Ureter (tissue), 1 donor: ENCODE results near the gene CD151. TPM values are rescaled to one million over a fixed set of nuclear protein-coding genes. Genes with fewer than 3 reads are reported as not detected.
A peak's percentile ranks its signal among the peaks of the same experiment; 100 is the strongest.

Experiments
- DNase-seq: peaks from one replicate; pipeline ENCODE4 v3.0.0-alpha.2; 2020; ENCODE audit warnings: low spot score
- total RNA-seq: library from RNA; stranded (reverse); gene quantifications from one replicate; pipeline ENCODE4 v1.2.4, GENCODE V29; 2023
- donor health status: DM: yes; HTN: yes; CAD: no.

Gene CD151
- total RNA-seq, 1 donor from 2014 or later = 241 TPM

DNA sequence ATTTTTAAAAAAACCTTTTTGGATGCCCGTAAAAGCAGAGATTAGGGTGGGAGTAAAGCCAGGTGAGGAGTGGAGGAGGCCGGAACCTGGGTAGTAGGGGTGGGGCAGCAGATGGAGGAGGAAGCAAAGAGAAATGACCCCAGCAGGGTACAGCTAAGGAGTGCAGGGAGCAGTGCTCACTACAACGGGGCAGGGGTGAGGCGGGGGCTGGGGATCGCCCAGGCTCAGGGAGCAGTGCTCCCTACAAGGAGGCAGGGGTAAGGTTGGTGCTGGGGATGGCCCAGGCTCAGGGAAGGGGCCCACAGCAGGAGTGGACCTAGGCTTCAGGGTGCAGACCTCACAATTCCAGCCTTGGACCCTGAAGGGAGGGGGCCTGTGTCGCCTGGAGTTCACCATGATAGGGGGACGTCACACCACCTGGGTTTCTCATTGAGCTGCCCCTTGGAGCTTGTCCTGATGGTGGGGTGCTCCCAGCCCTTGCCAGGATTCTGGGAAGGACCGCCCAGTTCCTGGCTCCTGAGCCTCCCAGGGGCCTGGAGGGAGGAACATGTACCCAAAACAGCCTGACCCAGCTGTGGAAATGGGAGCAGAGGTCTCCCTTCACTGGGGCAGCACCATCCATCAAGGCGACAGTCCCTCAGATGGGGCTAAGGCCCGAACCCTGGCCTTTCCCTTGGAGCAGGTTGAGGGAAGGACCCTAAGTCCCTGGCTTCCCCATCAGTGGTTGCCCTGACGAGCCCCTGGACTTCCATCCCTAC, 16.9 kb upstream of the CD151 start:
- DNase-seq = no peak

DNA sequence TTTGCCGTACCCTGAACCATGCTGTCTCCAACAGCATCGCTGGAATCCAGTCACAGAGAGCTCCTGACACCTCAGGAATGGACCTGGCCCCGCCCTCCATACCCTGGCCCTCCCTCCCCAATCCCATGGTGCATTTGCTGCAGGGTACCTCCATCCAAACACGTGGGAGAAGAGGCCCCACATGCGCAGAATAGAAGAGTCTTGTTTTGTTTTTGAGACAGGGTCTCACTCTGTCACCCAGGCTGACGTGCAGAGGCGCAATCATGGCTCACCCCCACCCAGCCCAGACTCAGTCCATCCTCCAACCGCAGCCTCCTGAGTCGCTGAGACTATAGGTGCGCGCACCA, 16.3 kb upstream of the CD151 start:
- DNase-seq = no peak

DNA sequence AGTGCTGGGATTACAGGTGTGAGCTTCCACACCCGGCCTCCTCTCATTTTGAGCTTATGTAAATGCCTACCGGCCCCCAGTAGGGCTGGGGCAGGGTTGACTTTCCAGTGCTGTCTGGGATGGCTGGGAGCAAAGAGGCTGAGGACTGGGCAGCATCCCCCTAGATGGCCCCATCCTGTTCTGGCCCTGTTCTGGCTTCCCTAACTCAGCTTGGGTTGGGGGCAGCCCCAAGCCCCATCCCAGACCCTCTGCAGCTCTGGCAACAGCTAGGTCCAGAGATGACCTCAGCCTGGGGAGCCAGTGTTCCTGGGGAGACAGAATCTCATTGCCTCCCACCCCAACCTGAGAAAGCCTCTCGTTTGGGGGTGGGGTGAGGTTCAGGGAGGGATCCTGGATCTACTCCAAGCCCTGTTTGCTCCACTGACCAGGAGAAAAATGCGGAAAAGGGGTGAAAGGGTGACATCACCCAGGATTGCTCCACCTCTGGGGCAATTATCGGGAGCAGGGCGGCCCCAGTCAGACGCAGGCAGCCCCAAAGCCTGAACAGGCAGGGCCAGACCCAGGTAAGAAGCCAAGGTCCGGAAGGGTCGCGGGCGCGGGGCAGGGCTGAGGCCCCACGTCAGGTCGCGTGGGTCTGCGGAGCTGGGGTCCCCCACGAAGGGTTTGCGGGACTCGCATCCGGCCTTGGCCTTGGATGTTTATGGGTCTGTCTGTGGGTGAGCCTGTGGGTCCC, 14.2 kb upstream of the CD151 start, which contains the start of gene PNPLA2:
TSS of gene PNPLA2 (plus strand) at position 519 of the 733 bp plus-strand sequence. CDS start 805 bp downstream, outside the sequence.
- peak; percentile 84 for DNase-seq

DNA sequence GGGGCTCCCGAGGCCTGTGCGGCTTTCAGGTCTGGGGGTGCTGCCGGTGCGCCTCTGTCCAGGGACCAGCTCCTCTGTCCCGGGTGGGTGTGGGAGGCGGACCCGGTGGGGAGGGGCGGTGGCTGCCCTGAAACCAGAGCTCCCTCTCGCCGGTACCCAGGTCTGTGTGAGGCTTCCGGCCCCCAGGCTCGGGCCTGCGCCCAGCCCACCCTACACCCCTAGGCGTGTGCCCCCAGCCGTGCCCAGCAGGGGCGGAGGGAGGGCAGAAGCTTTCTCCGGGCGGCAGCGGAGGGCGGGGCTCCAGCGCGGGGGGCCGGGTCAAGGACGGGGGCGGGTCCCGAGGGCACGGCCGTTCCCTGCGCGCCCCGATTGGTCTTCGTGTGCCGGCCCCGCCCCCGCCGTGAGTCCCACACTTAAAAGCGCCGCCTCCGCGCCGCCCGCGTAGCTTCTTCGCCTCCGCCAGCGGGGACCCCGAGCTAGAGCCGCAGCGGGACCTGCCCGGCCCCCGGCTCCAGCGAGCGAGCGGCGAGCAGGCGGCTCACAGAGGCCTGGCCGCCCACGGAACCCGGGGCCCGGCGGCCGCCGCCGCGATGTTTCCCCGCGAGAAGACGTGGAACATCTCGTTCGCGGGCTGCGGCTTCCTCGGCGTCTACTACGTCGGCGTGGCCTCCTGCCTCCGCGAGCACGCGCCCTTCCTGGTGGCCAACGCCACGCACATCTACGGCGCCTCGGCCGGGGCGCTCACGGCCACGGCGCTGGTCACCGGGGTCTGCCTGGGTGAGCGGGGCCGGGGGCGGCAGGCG, 13.4 kb upstream of the CD151 start:
- peak; percentile 95 for DNase-seq

DNA sequence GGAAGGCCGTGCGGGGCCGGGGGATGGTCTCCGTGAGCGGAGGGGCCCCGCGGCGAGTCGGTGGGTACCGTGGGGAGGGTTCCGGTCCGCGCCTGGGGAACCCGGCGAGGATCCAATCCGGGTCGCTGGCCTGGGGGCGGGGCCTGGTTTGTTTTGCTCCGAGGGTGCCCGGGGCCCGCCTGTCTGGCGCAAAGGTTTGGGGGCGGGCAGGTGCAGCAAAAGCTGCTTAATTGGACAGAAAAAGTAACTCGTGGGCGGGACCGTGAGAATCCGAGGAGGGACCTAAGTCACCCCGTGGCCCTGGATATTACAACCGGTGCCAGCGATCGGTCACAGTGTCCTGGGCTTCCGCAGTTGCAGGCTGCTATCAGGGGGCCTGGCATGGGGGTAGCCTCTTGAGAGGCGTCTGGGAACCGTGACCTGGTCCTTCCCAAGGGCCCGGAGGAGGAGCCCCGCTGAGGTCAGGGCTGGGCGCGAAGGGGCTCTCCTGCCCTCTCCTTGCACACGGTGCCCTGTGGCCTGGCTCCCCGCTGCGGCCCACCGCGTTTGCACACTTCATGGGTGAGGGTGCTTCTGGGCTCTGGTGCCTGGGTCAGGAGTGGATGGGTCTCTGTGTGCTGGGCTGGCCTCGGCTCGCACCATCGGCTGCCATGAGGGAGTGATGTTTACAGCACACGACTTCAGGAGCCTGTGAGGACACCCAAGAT, 12.7 kb upstream of the CD151 start:
- DNase-seq = peak; percentile 93

DNA sequence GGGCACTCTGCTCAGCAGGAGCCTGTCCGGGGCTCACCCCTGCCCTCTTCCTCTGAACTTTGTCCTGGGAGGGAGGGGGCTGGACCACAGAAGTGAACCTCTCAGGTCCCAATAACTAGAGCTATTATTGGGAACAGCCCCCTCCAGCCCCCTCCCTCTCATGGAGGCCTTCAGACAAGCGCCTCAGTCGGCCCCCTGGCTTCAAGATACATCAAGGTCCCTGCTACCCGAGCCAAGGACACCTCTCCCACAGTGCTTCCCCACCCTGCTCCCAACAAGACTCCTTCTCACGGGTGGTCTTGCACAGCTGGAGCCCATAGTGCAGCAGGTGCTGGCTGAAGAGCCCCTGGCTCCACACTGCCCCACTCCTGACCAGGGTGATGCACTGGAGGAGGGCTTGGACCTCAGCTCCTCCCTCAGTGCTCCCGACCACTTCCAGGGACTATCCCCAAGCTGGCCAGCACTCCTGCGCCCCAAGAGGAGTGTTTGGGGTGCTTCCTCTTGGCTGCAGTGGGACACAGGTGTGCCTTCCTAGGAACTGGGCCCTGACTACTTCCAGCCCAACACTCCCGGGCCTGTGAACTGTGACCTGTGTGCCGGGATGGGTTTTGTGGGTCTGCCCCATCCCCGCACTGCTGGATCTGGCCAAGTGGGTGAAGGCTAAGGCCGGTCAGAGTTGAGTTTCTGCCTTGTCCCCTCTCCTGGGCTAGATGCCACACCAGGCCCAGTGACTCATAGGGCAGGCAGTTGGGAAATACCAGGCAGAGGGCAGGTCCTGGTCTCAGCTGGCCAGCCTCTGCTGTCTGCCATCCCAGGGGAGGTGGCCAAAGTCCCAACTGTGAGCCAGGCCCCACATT, 11.9 kb upstream of the CD151 start:
- DNase-seq = no peak

DNA sequence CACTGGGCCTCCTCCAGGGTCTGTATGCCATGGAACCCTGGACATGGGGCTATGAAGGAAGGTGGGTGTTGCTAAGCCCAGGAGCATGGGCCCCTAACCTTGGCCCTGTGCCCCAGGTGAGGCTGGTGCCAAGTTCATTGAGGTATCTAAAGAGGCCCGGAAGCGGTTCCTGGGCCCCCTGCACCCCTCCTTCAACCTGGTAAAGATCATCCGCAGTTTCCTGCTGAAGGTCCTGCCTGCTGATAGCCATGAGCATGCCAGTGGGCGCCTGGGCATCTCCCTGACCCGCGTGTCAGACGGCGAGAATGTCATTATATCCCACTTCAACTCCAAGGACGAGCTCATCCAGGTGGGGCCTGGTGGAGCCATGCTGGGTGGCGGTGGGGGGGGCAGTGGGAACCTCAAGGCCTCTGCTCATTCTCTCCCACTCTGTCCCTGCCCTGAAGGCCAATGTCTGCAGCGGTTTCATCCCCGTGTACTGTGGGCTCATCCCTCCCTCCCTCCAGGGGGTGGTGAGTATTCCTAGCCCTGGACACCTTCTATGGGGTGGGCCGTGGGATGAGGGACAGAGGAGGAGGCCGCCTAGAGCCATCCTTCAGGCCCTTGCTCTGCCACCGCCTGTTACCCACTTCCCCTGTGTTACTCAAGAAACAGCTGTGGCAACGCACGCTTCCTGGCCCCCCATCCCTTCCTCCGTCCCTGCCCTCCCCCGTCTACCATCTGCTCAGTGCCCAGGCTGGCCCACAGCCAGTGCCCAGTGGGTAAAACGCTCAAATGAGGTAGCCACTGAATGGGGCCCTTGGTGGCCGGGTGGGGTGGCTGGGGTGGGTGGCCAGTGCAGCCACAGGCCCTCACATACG, 11.0 kb upstream of the CD151 start:
- DNase-seq = no peak

DNA sequence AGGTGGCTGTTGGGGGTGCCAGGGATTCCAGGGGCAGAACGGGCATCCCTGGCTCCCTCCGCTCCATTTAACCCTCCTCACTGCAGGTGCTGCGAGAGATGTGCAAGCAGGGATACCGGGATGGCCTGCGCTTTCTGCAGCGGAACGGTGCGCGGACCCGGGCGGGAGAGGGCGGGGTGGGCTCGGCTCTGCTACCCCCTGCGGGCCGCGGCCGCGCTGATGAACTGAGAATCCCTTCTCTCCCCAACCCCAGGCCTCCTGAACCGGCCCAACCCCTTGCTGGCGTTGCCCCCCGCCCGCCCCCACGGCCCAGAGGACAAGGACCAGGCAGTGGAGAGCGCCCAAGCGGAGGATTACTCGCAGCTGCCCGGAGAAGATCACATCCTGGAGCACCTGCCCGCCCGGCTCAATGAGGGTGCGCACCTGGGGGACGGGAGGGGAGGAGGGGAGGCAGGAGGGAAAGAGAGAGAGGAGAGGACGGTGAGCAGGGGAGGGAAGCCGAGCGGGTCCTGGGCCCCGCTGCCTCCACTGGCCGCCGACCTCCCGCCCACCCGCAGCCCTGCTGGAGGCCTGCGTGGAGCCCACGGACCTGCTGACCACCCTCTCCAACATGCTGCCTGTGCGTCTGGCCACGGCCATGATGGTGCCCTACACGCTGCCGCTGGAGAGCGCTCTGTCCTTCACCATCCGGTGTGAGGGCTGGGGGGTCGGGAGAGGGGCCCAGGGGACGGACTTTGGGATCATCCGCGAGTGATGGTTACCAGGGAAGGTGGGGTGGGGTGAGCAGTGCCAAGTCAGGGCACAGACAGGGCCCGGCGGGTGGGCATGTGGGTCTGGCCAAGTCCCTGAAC, 9.1 kb upstream of the CD151 start:
- no peak for DNase-seq

DNA sequence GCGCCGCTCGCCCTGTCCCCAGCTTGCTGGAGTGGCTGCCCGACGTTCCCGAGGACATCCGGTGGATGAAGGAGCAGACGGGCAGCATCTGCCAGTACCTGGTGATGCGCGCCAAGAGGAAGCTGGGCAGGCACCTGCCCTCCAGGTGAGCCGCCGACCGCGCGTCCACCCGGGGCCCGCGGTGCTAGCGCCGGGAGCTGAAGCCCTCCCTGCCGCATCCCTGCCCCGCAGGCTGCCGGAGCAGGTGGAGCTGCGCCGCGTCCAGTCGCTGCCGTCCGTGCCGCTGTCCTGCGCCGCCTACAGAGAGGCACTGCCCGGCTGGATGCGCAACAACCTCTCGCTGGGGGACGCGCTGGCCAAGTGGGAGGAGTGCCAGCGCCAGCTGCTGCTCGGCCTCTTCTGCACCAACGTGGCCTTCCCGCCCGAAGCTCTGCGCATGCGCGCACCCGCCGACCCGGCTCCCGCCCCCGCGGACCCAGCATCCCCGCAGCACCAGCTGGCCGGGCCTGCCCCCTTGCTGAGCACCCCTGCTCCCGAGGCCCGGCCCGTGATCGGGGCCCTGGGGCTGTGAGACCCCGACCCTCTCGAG, 8.4 kb upstream of the CD151 start:
- DNase-seq = no peak

DNA sequence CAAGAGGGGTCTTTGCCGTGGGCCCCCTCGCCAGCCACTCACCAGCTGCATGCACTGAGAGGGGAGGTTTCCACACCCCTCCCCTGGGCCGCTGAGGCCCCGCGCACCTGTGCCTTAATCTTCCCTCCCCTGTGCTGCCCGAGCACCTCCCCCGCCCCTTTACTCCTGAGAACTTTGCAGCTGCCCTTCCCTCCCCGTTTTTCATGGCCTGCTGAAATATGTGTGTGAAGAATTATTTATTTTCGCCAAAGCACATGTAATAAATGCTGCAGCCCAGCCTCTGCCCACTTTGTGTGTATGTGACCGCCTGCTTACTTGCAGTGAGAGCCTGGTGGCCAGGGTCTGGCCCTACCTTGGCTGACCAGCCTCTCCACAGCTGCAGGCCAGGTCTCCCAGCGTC, 7.8 kb upstream of the CD151 start:
- DNase-seq = no peak

DNA sequence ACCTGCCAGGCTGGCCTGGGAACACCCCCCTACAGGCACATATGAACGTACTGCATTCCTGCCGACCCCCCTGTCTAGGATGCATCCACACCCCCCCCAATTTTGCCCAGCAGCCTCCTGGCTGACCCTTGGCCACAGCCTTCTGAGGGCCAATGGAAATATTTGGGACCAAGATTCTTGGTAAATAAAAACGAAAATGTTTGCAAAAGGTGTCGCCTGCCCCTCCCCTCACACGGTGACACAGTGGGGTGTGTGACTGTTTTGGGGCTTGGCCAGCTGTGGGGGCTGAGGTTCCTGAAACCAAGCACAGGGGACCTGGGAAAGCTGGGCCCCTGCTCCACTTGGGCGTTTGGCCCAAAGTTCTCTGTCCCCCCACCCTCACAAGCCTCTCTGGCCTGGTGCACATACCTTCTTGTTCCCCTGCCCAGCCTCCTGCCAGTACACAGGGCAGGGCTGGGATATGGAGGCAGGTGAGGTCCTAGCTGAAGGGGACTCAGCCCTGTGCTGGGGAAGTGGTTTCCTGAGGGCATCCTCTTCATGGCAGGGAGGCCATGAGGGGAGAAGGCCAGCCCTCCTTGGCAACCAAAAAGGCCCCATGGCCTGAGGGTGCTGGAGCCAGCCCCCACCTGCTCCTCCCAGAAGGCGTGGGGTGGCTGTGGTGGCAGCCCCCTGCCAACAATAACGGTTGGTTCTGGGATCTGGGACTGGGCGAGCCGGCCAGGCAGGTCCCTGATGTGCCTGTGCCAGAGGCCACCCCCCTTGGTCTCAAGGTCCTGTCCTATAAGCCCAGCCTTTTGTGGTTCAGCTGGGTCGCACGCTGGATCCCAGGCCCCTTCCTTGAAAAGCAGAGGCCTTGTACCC, 7.2 kb upstream of the CD151 start:
- DNase-seq = no peak

DNA sequence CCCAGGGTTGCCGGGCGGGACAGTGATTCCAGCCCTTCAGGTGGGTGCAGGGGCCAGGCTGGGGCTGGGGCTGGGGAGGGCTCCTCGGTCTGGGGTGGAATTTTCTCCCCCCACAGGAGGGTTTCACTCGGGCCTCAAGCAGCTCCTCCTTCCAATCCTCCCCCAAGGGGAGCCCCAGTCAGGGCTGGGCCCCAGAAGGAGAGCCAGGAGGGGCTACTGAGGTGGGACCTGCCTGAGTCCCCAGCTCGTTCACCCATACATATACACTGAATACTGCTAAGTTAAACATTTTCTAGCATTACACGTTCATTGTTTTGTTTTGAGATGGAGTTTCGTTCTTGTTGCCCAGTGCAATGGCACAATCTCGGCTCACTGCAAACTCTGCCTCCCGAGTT, 6.5 kb upstream of the CD151 start:
- no peak for DNase-seq

DNA sequence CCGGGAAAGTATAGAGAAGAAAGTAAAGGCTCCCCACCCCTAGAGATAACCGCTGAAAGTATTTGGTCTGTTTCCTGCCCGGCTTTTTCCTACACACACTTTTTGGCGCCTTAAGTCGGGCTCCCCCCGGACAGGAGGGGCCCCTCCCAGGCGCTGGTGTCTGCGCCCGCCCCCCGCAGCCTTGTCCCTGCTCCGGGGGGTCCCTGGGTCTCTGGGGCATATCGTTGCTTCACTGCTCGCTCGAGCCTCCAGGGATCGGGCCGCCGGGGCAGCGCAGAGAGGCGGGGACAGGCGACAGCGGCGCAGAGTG, 6.0 kb upstream of the CD151 start:
- DNase-seq = no peak

DNA sequence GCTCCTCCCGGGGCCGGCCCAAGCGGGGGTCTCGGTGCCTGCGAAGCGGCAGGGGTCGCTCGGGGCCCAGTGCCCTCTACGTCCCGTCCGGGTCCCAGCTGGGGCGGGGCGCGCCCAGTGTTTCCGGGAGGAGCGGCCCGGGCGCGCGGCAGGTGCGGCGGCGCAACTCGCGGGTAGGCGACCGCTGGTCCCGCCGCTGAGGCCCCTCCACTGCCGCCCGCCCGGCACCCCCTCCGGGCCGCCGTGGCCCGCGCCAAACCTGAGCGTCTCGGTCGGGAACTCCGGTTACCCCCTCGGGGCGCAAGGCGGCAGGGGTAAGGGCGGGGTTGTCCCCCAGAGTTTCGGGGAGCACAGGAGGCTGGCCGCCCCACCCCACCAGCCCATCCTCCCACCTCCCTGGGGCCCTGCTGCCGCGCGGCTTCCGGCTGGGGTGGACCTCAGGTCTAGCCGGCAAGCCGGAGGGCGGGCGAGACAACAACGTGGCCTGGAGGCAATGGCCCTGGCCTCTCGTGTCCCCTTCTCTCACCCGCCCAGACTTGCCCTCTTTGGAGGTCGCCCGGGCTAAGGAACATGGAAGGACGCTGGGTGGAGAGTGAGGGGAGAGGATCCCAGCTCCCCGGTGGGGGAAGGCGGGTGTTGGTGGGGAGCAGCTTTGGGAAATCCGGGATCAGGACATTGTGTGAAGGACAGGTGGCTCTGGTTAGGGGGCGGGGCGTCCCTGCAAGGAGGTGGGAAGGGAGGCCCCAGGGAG, 5.4 kb upstream of the CD151 start:
- no peak for DNase-seq

DNA sequence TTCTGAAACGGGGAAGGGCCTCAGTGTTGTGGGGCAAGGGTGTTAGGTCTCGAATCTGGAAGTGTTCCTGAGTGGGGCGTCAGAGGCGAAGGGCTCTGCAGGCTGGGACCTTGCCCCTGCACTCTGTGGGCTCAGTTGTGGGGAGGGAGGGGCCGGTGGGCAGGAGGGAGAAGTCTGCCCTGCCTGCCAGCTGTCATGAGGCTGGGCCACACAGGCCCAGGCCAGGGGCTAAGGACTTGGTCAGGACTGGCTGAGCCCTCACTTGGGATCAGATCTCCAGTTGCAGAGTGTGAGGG, 4.9 kb upstream of the CD151 start, which contains the start of gene CRACR2B:
TSS of gene CRACR2B (plus strand) at position 23 of the 296 bp plus-strand sequence. CDS start 689 bp downstream, outside the sequence.
- DNase-seq = no peak

DNA sequence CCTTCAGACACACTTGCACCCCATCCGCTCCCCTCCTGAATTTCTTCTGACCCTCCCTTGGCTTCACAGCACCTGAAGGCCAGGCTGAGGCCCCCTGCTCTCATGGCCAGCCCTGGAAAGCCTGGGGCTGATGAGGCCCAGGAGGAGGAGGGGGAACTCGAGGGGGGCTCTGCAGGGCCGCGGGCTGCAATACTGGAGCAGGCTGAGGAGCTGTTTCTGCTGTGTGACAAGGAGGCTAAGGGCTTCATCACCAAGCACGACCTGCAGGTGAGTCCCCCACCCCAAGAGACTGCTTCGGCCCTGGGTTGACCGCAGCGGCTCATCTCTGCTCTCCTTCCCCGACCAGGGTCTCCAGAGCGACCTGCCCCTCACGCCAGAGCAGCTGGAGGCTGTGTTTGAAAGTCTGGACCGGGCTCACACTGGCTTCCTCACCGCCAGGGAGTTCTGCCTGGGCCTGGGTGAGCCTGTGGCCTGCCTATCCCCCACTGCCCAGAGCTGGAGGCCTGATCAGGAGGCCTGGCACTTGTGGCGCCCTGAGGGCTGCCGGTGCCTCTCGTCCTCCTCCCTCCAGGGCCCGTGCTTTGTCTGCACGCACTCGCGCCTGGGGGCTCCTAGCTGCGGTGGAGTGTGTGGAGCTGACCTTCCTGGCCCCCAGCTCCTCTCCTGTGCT, 4.1 kb upstream of the CD151 start:
- DNase-seq = no peak
